ENCODE results near the gene SLC22A14. TPM values are rescaled to one million over a fixed set of nuclear protein-coding genes. Genes with fewer than 3 reads are reported as not detected.

SLC22A14 gene
- total RNA-seq, 1 experiment from 2014 or later: not detected

Other genes starting within 250 kb of the SLC22A14 start
- gene DLEC1, start 243.1 kb upstream of the SLC22A14 start, total RNA-seq (2014; rRNA removed): 0.13 TPM in 1 of 2 replicates, not detected in the other
- 16.7 and 23.4 TPM in 2 replicates for gene ACAA1, start 145.2 kb upstream of the SLC22A14 start, total RNA-seq (2014; rRNA removed)
- gene MYD88, start 143.6 kb upstream of the SLC22A14 start, total RNA-seq (2014; rRNA removed): 9.3 and 11.4 TPM in 2 replicates
- 78.9 and 81.3 TPM in 2 replicates for gene OXSR1, start 116.8 kb upstream of the SLC22A14 start, total RNA-seq (2014; rRNA removed)
- 0.29 and 1.2 TPM in 2 replicates for gene SLC22A13, start 16.5 kb upstream of the SLC22A14 start, total RNA-seq (2014; rRNA removed)
- gene XYLB, start 64.5 kb downstream of the SLC22A14 start, total RNA-seq (2014; rRNA removed): 2.2 and 3.0 TPM in 2 replicates
- 1.5 and 1.7 TPM in 2 replicates for gene ACVR2B, start 171.6 kb downstream of the SLC22A14 start, total RNA-seq (2014; rRNA removed)
- gene EXOG, start 214.0 kb downstream of the SLC22A14 start, total RNA-seq (2014; rRNA removed): 21.4 and 22.6 TPM in 2 replicates

All from LHCN-M2 (cell line).